ENCODE results near the gene DDX50.

DDX50 gene

DNA sequence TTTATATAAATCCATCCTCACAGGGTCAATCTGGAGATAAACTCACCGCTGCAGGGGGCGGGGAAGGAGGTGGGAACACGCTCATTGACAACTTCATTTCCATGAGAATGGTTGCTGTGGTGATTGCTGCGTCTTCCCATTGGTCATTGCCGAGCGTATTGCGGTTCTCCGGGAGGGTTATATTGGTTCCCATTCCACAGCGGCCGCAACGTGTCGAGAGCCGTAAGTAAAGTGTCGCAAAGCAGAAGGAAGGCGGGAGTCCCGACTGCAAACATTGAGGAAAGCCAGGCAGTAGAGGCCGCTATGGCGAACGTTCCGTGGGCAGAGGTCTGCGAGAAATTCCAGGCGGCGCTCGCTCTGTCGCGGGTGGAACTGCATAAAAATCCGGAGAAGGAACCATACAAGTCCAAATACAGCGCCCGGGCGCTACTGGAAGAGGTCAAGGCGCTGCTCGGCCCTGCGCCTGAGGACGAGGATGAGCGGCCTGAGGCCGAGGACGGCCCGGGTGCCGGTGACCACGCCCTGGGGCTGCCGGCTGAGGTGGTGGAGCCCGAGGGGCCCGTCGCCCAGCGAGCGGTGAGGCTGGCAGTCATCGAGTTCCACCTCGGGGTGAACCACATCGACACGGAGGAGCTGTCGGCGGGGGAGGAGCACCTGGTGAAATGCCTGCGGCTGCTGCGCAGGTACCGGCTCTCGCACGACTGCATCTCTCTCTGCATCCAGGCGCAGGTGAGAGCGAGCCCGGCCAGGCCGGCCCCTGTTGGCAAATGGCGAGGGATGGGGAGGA is 87.6 kb downstream of the DDX50 start, which contains the start of gene KIFBP:
Gene KIFBP (plus strand): TSS at position 274 of the 787 bp plus-strand sequence. CDS start 30 bp downstream, at position 304.
- peak; percentile 93 for DNase-seq

GRCh38 chr10:68989317-68989990 is 88.3 kb downstream of the DDX50 start:
- no peak for DNase-seq

- DNase-seq, result no peak
Observed at GRCh38 chr10:68992636-68993440, 91.7 kb downstream of the DDX50 start.
